ENCODE measurements around the gene PIK3R5. TPM values are rescaled to one million over a fixed set of nuclear protein-coding genes. Genes with fewer than 3 reads are reported as not detected.

The PIK3R5 gene
- total RNA-seq, result 0.07 TPM in 1 of 2 replicates, not detected in the other

GRCh38 chr17:8965394-8966168 lies at the start of gene PIK3R5:
PIK3R5 (minus strand) TSS chr17:8965707; CDS start chr17:8911494, 54,213 bp downstream.

GRCh38 chr17:8867361-8867981 lies 98.0 kb downstream of the PIK3R5 start, which contains the start of gene PIK3R6:
PIK3R6 (minus strand) TSS chr17:8867674; CDS start chr17:8849794, 17,880 bp downstream.

Other genes with a start within 250 kb of the PIK3R5 start
- not detected in 2 replicates for gene CCDC42, start 220.9 kb downstream of the PIK3R5 start, total RNA-seq
- not detected in 2 replicates for gene SPDYE4, start 207.2 kb downstream of the PIK3R5 start, total RNA-seq
- under 0.01 and 0.07 TPM in 2 replicates for gene MFSD6L, start 166.3 kb downstream of the PIK3R5 start, total RNA-seq
- not detected in 2 replicates for gene PIK3R6, start 98.0 kb downstream of the PIK3R5 start, total RNA-seq
- under 0.01 and 8.3 TPM in 2 replicates for gene NTN1, start 55.8 kb upstream of the PIK3R5 start, total RNA-seq

All from nasal cavity respiratory epithelium epithelial cell of viscerocranial mucosa (primary cell).